Measurements from ENCODE around the gene KCNH1.

KCNH1 gene

DNA sequence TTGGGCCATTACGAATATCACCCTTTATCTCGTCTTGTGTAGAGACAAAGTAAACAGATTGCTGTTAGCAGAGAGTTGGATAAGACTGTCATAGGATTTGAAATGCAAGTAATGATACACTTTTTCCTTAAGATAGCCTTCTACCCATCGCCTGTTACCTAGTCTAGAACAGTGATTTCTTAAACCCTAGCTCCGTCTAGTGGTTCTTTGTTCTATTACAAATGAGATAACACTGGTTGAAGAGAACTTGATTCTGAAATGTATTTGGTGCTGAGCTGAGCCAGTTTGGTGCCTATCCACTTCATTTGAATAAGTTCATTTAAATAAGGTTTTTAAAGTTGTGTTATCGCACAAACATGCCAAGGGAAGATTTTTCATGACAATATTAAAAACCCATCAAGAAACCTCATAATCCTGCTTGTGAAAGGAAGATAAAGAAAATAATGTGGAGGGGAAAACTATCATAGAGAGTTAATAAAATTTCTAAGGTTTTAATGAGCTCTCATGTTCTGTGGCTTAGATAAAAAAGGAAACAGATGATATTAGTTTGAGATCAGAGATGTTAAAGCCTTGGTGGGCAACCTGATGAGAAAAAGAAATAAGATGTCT lies 1.5 kb upstream of the KCNH1 start:
- H3K27ac ChIP-seq (ENCODE audit: low read depth in 2 of 2, low read length in 2 of 2): no peak overlapping the region
- peaks cover 5 to 11% of the 10 kb centered on the region in 2 donors for H3K4me1 ChIP-seq (ENCODE audit: control insufficient read depth in 2 of 2, insufficient read depth in 2 of 2, low read length in 2 of 2)
- no peaks in the 10 kb centered on the region for H3K9me3 ChIP-seq (ENCODE audit: control insufficient read depth in 2 of 2, low read length in 2 of 2)
- no peak overlapping the region for H3K4me3 ChIP-seq (ENCODE audit: low read length in 2 of 2)
- H3K9ac ChIP-seq (ENCODE audit: low read depth in 1 of 2, low read length in 2 of 2): no peak overlapping the region
- H3K27me3 ChIP-seq (ENCODE audit: control insufficient read depth in 2 of 2, insufficient read depth in 2 of 2, low read length in 2 of 2): peaks cover 18 to 27% of the 10 kb centered on the region in 2 donors
- no peaks in the 10 kb centered on the region for H3K36me3 ChIP-seq (ENCODE audit: control insufficient read depth in 2 of 2, insufficient read depth in 2 of 2, low read length in 2 of 2)

DNA sequence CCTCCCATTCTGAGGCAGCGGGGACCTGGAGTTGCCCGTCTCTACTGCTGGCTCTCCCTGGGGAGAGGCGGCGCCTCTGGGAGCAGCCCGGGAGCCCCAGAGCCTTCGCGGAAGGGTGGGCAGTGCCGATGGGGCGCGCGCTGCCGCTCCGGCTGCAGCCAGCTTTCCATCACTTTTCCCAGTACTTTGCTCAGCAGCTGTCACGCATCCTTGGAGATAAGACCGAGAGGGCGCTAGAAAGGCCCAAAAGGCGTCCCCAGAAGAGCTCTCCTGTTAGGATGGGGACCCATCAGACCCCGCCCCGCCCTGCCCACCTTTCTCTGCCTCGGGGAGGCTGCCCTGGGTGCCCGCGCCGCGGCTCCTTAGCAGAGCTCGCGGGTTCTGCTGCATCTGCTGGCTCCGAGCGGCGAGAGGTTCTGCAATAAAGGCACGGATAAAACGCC lies 534 bp downstream of the KCNH1 start:
- Histone ChIP-seq H3K4me1 (ENCODE audit: control insufficient read depth in 2 of 2, insufficient read depth in 2 of 2, low read length in 2 of 2) (peaks cover 5 to 11% of the 10 kb centered on the region in 2 donors), H3K9me3 (ENCODE audit: control insufficient read depth in 2 of 2, low read length in 2 of 2) (no peaks in the 10 kb centered on the region), H3K27ac (ENCODE audit: low read depth in 2 of 2, low read length in 2 of 2) (no peak overlapping the region), H3K4me3 (ENCODE audit: low read length in 2 of 2) (peak overlapping the region; percentile 61 to 63), H3K27me3 (ENCODE audit: control insufficient read depth in 2 of 2, insufficient read depth in 2 of 2, low read length in 2 of 2) (peaks cover 18 to 27% of the 10 kb centered on the region in 2 donors), H3K9ac (ENCODE audit: low read depth in 1 of 2, low read length in 2 of 2) (peak overlapping the region in 1 of 2 donors; percentile 43), H3K36me3 (ENCODE audit: control insufficient read depth in 2 of 2, insufficient read depth in 2 of 2, low read length in 2 of 2) (no peaks in the 10 kb centered on the region)

- peak overlapping the region in 1 of 2 donors; percentile 0 for H3K9ac ChIP-seq (ENCODE audit: low read depth in 1 of 2, low read length in 2 of 2)
- peaks cover 18 to 27% of the 10 kb centered on the region in 2 donors for H3K27me3 ChIP-seq (ENCODE audit: control insufficient read depth in 2 of 2, insufficient read depth in 2 of 2, low read length in 2 of 2)
- no peaks in the 10 kb centered on the region for H3K36me3 ChIP-seq (ENCODE audit: control insufficient read depth in 2 of 2, insufficient read depth in 2 of 2, low read length in 2 of 2)
- H3K4me1 ChIP-seq (ENCODE audit: control insufficient read depth in 2 of 2, insufficient read depth in 2 of 2, low read length in 2 of 2): peaks cover 5 to 11% of the 10 kb centered on the region in 2 donors
- no peaks in the 10 kb centered on the region for H3K9me3 ChIP-seq (ENCODE audit: control insufficient read depth in 2 of 2, low read length in 2 of 2)
- H3K4me3 ChIP-seq (ENCODE audit: low read length in 2 of 2): peak overlapping the region; percentile 61 to 63
- no peak overlapping the region for H3K27ac ChIP-seq (ENCODE audit: low read depth in 2 of 2, low read length in 2 of 2)
Measured at GRCh38 chr1:211132721-211133392, 1.1 kb downstream of the KCNH1 start.

GRCh38 chr1:211129776-211130175 lies 4.2 kb downstream of the KCNH1 start:
- Histone ChIP-seq H3K4me3 (ENCODE audit: low read length in 2 of 2) (no peak overlapping the region), H3K9ac (ENCODE audit: low read depth in 1 of 2, low read length in 2 of 2) (no peak overlapping the region), H3K4me1 (ENCODE audit: control insufficient read depth in 2 of 2, insufficient read depth in 2 of 2, low read length in 2 of 2) (peaks cover 5 to 11% of the 10 kb centered on the region in 2 donors), H3K36me3 (ENCODE audit: control insufficient read depth in 2 of 2, insufficient read depth in 2 of 2, low read length in 2 of 2) (no peaks in the 10 kb centered on the region), H3K9me3 (ENCODE audit: control insufficient read depth in 2 of 2, low read length in 2 of 2) (no peaks in the 10 kb centered on the region), H3K27me3 (ENCODE audit: control insufficient read depth in 2 of 2, insufficient read depth in 2 of 2, low read length in 2 of 2) (peaks cover 18 to 23% of the 10 kb centered on the region in 2 donors), H3K27ac (ENCODE audit: low read depth in 2 of 2, low read length in 2 of 2) (no peak overlapping the region)

DNA sequence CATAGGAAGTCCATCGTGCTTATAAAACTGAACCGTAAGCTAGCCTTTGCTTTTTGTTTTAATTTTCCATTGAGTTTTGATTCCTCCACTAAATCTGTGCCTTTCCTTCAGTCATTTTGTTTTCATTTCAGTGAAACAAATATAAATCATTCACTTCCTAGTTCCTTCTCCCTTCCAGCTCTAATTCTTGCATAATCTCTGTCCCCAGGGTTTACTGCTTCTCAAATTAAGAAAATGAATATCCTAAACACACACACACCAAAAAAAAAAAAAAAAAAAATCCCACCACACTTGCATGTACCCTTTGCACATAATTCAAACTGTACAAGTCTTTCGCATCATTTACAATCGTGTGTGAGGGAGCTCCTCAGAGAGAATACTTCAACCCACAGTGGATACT lies 6.8 kb downstream of the KCNH1 start:
- H3K27me3 ChIP-seq (ENCODE audit: control insufficient read depth in 2 of 2, insufficient read depth in 2 of 2, low read length in 2 of 2): peaks cover 2 to 10% of the 10 kb centered on the region in 2 donors

DNA sequence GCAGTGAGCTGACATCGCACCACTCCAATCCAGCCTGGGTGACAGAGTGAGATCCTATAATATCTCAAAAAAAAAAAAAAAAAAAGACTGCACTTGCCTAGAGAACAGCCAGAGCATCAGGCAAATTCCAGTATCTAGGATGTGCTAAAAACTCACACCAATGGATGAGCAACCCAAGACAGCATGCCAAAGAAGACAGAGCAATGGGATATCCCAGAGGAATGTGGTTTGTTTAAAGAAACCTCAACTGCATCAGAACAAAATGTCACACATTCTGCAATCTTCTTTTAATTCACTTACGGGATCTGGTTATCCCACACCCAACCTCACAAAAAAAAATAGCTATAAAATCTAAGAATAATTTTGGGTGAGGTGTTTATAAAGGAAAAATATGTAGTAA lies 7.3 kb downstream of the KCNH1 start:
- Histone ChIP-seq H3K4me1 (ENCODE audit: control insufficient read depth in 2 of 2, insufficient read depth in 2 of 2, low read length in 2 of 2) (no peaks in the 10 kb centered on the region), H3K36me3 (ENCODE audit: control insufficient read depth in 2 of 2, insufficient read depth in 2 of 2, low read length in 2 of 2) (no peaks in the 10 kb centered on the region), H3K27ac (ENCODE audit: low read depth in 2 of 2, low read length in 2 of 2) (no peak overlapping the region), H3K9me3 (ENCODE audit: control insufficient read depth in 2 of 2, low read length in 2 of 2) (no peaks in the 10 kb centered on the region), H3K4me3 (ENCODE audit: low read length in 2 of 2) (no peak overlapping the region), H3K27me3 (ENCODE audit: control insufficient read depth in 2 of 2, insufficient read depth in 2 of 2, low read length in 2 of 2) (peaks cover 2 to 8% of the 10 kb centered on the region in 2 donors), H3K9ac (ENCODE audit: low read depth in 1 of 2, low read length in 2 of 2) (no peak overlapping the region)

More for the DNA sequence above, 6.8 kb downstream of the KCNH1 start:
- Histone ChIP-seq H3K36me3 (ENCODE audit: control insufficient read depth in 2 of 2, insufficient read depth in 2 of 2, low read length in 2 of 2) (no peaks in the 10 kb centered on the region), H3K4me1 (ENCODE audit: control insufficient read depth in 2 of 2, insufficient read depth in 2 of 2, low read length in 2 of 2) (no peaks in the 10 kb centered on the region), H3K4me3 (ENCODE audit: low read length in 2 of 2) (no peak overlapping the region), H3K9ac (ENCODE audit: low read depth in 1 of 2, low read length in 2 of 2) (no peak overlapping the region), H3K27ac (ENCODE audit: low read depth in 2 of 2, low read length in 2 of 2) (no peak overlapping the region), H3K9me3 (ENCODE audit: control insufficient read depth in 2 of 2, low read length in 2 of 2) (no peaks in the 10 kb centered on the region)

GRCh38 chr1:211118407-211119102 lies 15.4 kb downstream of the KCNH1 start:
- no peaks in the 10 kb centered on the region for H3K9me3 ChIP-seq (ENCODE audit: control insufficient read depth in 2 of 2, low read length in 2 of 2)
- H3K36me3 ChIP-seq (ENCODE audit: control insufficient read depth in 2 of 2, insufficient read depth in 2 of 2, low read length in 2 of 2): no peaks in the 10 kb centered on the region
- H3K4me3 ChIP-seq (ENCODE audit: low read length in 2 of 2): no peak overlapping the region
- H3K4me1 ChIP-seq (ENCODE audit: control insufficient read depth in 2 of 2, insufficient read depth in 2 of 2, low read length in 2 of 2): no peaks in the 10 kb centered on the region
- H3K27ac ChIP-seq (ENCODE audit: low read depth in 2 of 2, low read length in 2 of 2): no peak overlapping the region
- no peak overlapping the region for H3K9ac ChIP-seq (ENCODE audit: low read depth in 1 of 2, low read length in 2 of 2)
- H3K27me3 ChIP-seq (ENCODE audit: control insufficient read depth in 2 of 2, insufficient read depth in 2 of 2, low read length in 2 of 2): peaks cover 2 to 4% of the 10 kb centered on the region in 2 donors

DNA sequence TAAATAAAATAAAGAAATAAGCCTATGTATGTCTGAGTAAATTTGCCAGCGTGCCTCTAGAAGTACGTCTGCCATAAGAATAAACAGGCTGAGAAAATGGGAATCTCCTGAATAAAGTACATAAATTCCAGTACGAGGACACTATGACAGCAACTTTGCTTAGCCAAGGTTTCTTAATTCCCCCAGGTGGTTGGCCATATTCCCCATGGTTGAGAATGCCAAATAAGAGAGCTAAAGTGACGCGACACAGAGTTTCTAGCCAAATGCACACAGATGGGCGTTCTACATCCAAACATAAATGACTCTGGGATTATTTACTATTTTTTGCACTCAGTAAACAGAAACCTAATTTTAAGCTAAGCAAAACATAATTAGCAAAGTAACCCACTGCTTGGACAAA lies 19.5 kb downstream of the KCNH1 start:
- Histone ChIP-seq H3K9me3 (ENCODE audit: control insufficient read depth in 2 of 2, low read length in 2 of 2) (no peaks in the 10 kb centered on the region), H3K27me3 (ENCODE audit: control insufficient read depth in 2 of 2, insufficient read depth in 2 of 2, low read length in 2 of 2) (no peaks in the 10 kb centered on the region), H3K4me1 (ENCODE audit: control insufficient read depth in 2 of 2, insufficient read depth in 2 of 2, low read length in 2 of 2) (no peaks in the 10 kb centered on the region), H3K9ac (ENCODE audit: low read depth in 1 of 2, low read length in 2 of 2) (no peak overlapping the region), H3K36me3 (ENCODE audit: control insufficient read depth in 2 of 2, insufficient read depth in 2 of 2, low read length in 2 of 2) (no peaks in the 10 kb centered on the region), H3K27ac (ENCODE audit: low read depth in 2 of 2, low read length in 2 of 2) (no peak overlapping the region), H3K4me3 (ENCODE audit: low read length in 2 of 2) (no peak overlapping the region)

DNA sequence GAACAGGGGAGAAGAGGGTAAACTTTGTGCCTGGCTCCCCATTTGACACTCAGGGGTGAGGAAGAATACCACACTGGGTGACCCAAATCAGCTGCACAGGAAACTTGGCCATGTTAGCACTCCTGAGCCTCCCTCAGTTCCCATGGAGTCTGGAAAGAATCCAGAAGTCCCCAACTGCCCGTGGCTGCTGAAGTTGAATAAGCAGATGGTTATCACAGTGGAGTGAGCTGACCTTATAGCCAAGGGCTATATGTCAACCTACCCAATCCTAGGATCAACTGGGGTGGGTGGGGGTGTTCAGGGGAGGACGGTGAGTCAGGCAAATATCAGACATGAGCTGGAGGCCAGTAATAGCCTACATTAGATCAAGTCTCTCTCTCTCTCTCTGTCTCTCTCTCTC lies 20.4 kb downstream of the KCNH1 start:
- Histone ChIP-seq H3K27ac (ENCODE audit: low read depth in 2 of 2, low read length in 2 of 2) (no peak overlapping the region), H3K9ac (ENCODE audit: low read depth in 1 of 2, low read length in 2 of 2) (no peak overlapping the region), H3K4me1 (ENCODE audit: control insufficient read depth in 2 of 2, insufficient read depth in 2 of 2, low read length in 2 of 2) (no peaks in the 10 kb centered on the region), H3K27me3 (ENCODE audit: control insufficient read depth in 2 of 2, insufficient read depth in 2 of 2, low read length in 2 of 2) (no peaks in the 10 kb centered on the region), H3K36me3 (ENCODE audit: control insufficient read depth in 2 of 2, insufficient read depth in 2 of 2, low read length in 2 of 2) (no peaks in the 10 kb centered on the region), H3K4me3 (ENCODE audit: low read length in 2 of 2) (no peak overlapping the region), H3K9me3 (ENCODE audit: control insufficient read depth in 2 of 2, low read length in 2 of 2) (no peaks in the 10 kb centered on the region)

DNA sequence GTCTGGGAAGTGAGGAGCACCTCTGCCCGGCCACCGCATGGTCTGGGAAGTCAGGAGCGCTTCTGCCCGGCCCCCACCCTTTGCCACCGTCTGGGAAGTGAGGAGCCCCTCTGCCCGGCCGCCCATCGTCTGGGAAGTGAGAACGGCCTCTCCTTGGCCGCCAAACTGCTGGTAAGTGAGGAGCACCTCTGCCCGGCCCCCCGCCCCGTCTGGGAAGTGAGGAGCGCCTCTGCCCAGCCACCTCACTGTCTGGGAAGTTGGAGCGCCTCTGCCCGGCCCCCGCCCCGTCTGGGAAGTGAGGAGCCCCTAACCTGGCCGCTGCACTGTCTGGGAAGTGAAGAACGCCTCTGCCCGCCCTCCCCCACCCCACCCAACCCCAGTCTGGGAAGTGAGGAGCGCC lies 22.6 kb downstream of the KCNH1 start:
- H3K27me3 ChIP-seq (ENCODE audit: control insufficient read depth in 2 of 2, insufficient read depth in 2 of 2, low read length in 2 of 2): no peaks in the 10 kb centered on the region
- H3K9me3 ChIP-seq (ENCODE audit: control insufficient read depth in 2 of 2, low read length in 2 of 2): no peaks in the 10 kb centered on the region
- no peaks in the 10 kb centered on the region for H3K36me3 ChIP-seq (ENCODE audit: control insufficient read depth in 2 of 2, insufficient read depth in 2 of 2, low read length in 2 of 2)
- H3K27ac ChIP-seq (ENCODE audit: low read depth in 2 of 2, low read length in 2 of 2): no peak overlapping the region
- H3K9ac ChIP-seq (ENCODE audit: low read depth in 1 of 2, low read length in 2 of 2): no peak overlapping the region
- H3K4me1 ChIP-seq (ENCODE audit: control insufficient read depth in 2 of 2, insufficient read depth in 2 of 2, low read length in 2 of 2): no peaks in the 10 kb centered on the region
- no peak overlapping the region for H3K4me3 ChIP-seq (ENCODE audit: low read length in 2 of 2)

Data from mucosa of rectum (tissue), 2 donors.